Fibroblast of the aortic adventitia (primary cell): ENCODE results near the gene CADPS2. TPM values are rescaled to one million over a fixed set of nuclear protein-coding genes. Genes with fewer than 3 reads are reported as not detected.

Source experiments
- DNase-seq: peaks from one replicate; pipeline ENCODE4 v3.0.0-alpha.2; 2010; ENCODE audit warnings: low read depth
- H3K4me3 ChIP-seq: 2 replicates; pipeline ENCODE4 v1.5.1; 2011; ENCODE audit warnings: low read depth, mild to moderate bottlenecking, control low read depth, low read length, moderate library complexity
- total RNA-seq: library from RNA; depleted of rRNA; stranded (reverse); fragments of >200 nt; gene quantifications from 2 replicates; pipeline ENCODE4 v1.2.3, GENCODE V29; 2012; ENCODE audit warnings: low replicate concordance
- TF ChIP-seq, protein P1 (sequence below): IDR thresholded peaks from 2 replicates; pipeline ENCODE4 v1.5.1; 2011; ENCODE audit warnings: mild to moderate bottlenecking, low read length, control low read depth, inconsistent platforms; ENCODE audit not compliant: insufficient read depth

Gene CADPS2
- 16.0 and 26.9 TPM in 2 replicates for total RNA-seq

DNA sequence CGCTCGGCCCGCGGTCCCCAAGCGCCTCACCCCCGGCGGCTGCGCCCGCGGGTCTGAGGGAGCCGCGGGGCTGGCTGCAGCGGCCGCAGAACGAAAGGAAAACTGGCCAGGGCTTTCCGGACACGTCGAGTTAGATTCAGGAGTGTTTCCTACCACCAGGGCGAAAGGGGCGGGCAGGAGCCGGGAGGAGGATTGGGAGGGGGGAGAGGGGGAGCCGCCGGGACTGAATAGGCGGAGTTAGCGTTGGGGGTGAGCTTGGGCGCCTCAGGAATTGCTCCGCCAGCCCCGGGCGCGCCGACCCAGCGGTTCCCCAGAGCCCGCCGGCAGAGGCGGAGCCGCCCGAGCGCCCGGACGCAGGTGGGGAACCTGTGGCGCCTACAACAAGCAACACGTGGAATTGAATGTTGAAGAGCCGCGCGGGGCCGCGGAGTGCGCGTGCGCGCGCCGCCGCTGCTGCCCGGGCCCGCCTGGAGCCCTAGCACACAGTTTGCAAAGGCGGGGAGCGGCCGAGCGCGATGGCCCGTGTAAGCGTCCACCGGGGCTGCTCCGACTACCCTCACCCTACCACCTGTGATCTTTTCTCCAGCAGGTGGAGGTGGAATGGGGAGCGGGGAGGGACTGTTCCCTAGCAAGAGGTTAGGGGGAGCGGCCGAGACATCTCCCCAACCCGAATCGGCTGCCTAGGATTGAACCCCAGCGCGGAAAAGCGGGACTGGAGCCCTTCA is at the start of gene CADPS2:
Gene CADPS2, minus strand, starts transcription at position 104 of the 725 bp plus-strand sequence. CDS start 123 bp downstream, outside the sequence.
- DNase-seq: peak; percentile 84
- TF ChIP-seq, protein P1, sequence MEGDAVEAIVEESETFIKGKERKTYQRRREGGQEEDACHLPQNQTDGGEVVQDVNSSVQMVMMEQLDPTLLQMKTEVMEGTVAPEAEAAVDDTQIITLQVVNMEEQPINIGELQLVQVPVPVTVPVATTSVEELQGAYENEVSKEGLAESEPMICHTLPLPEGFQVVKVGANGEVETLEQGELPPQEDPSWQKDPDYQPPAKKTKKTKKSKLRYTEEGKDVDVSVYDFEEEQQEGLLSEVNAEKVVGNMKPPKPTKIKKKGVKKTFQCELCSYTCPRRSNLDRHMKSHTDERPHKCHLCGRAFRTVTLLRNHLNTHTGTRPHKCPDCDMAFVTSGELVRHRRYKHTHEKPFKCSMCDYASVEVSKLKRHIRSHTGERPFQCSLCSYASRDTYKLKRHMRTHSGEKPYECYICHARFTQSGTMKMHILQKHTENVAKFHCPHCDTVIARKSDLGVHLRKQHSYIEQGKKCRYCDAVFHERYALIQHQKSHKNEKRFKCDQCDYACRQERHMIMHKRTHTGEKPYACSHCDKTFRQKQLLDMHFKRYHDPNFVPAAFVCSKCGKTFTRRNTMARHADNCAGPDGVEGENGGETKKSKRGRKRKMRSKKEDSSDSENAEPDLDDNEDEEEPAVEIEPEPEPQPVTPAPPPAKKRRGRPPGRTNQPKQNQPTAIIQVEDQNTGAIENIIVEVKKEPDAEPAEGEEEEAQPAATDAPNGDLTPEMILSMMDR: peak; percentile 52
- peak within 1 kb of the TSS; percentile 82 for H3K4me3 ChIP-seq

DNA sequence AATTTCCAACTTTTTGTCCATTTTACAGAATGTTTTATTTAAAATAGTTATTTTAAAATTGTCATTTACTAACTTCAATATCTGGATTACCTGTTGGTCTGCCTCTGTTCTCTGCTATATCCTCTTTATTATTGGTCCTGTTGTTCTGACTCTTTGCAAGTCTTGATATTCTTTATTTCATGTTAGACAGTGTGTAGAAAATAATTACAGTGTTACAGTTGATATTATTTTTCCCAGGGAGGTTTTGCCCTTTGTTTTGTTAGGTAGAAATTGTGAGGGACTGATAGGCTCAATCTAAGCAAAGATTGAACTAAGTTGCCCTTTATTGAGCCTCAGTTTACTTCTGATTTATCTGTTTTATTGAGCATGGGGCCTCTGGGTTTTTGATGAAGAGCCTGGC is 49.4 kb upstream of the CADPS2 start:
- TF ChIP-seq, protein P1: no peak
- no peak overlapping the region for H3K4me3 ChIP-seq
- DNase-seq: no peak

DNA sequence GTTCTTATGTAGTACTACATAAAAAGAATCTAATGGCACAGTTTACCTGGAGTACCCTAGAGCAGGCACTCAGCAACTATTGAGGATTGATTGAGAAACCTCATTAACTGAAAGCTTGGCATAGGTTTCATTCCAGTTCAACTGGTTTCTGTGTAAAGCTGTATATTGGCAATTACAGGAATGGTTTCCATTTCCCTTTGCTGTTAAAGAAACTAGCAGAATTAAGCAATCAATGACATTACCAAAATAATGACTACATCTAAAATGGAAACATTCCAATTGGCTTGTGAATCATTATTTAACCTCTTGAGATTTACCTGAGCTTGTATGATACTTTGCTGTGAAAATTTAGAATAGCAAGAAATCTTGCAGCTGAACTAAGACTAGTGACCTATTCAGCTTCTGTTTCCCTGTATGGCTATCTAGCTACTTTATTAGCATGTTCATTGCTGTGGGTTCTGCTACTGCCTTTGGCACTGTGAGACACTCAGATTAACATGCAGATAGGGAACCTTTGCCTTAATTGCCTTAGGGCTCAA is 33.5 kb upstream of the CADPS2 start:
- DNase-seq: no peak
- no peak overlapping the region for H3K4me3 ChIP-seq
- TF ChIP-seq, protein P1: no peak

DNA sequence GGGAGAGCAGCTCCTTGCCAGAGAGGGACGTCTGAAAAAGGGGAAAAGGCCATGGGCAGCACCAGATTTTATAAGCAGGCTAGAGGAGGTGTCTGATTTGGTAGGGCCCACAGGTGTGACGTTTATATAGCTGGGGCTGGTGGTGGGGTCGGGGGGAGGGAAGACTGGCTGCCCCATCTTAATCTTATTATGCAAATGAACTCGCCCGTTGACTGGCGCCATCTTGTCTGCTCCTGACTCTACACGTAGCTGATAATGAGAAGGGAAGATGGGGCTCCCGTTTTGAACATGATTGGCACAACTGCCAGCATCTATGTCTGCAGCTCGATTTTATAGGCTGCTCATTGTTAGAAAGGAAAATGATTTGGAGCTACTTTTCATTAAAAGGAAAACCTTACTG is 28.6 kb upstream of the CADPS2 start:
- H3K4me3 ChIP-seq: no peak overlapping the region
- no peak for DNase-seq
- TF ChIP-seq, protein P1: no peak

DNA sequence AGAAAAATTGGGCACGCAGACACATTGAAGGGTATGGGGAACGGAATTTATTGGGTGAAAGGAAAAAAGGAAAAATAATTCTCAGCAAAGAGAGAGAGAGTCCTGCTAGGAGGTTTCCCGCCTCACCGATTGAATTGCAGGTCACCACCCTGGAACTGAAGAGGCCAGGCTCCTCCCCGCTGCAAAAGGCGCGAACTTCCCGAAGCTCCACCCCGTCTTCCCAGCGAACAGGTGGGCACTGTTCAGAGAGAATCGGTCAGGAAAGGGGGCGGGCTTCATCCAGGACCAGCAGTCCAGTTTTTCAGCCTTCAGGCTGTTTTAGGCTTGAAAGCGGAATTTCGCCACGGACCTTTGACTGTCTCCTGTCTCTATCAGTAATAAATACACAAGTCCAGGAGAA is 27.3 kb upstream of the CADPS2 start:
- H3K4me3 ChIP-seq: no peak overlapping the region
- no peak for DNase-seq
- TF ChIP-seq, protein P1: no peak

DNA sequence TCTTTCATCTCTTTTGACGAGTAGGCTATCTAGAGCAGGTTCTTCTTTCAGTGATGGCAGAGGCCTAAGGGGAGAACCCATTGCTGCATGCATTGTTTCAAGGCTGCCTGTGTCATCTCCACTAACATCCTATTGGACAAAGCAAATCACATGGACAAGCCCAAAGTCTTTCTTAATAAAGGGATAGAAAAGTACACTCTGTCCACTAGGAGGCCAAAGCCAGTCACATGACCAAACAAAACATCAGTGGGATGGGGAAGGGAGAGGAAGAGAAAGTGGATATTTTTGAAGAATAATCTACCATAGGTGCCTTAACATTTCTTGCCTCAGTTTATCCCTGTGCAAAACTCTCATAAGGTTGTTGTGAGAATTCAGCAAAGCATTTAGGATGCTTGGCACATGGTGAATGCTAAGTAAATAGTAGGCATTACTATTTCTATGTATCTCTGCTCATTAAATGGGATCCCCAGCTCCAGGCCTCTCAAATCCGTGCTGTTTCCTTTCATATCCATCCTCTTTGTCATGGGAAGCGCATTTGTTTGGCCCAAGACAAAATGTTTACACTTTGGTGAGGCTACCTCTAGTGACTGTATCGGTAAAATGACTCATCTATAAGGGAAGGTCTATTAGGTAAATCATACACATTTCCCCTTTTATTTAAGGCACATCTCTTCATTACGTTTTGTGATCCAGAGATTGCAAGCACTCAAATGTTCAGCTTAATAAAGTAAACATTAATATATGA is 16.7 kb upstream of the CADPS2 start:
- H3K4me3 ChIP-seq: no peak overlapping the region
- DNase-seq: peak; percentile 4
- TF ChIP-seq, protein P1: peak; percentile 13
